BLaER1 (cell line): ENCODE data around the gene EML4.
"Not testable (repeated sequence)": the region's sequence is repeated elsewhere in the genome, so short reads cannot be mapped to it uniquely, and the experiment has no call there.

Experiments used
- H3K27ac ChIP-seq: shearing (Covaris generic); formaldehyde crosslinking; 2 replicates; pipeline ENCODE4 v1.8.1; 2022
- H3K27me3 ChIP-seq: shearing (Covaris generic); formaldehyde crosslinking; 2 replicates; pipeline ENCODE4 v1.8.1; 2022
- H3K36me3 ChIP-seq: shearing (Covaris generic); formaldehyde crosslinking; 2 replicates; pipeline ENCODE4 v1.8.1; 2022
- H3K4me1 ChIP-seq: shearing (Covaris generic); formaldehyde crosslinking; 2 replicates; pipeline ENCODE4 v1.8.1; 2022
- H3K4me2 ChIP-seq: shearing (Covaris generic); formaldehyde crosslinking; 2 replicates; pipeline ENCODE4 v1.8.1; 2022
- H3K4me3 ChIP-seq: shearing (Covaris generic); formaldehyde crosslinking; 2 replicates; pipeline ENCODE4 v1.8.1; 2022
- H3K9ac ChIP-seq: shearing (Covaris generic); formaldehyde crosslinking; 2 replicates; pipeline ENCODE4 v1.8.1; 2022
- H3K9me3 ChIP-seq: shearing (Covaris generic); formaldehyde crosslinking; 2 replicates; pipeline ENCODE4 v1.8.1; 2022
- H4K20me1 ChIP-seq: shearing (Covaris generic); formaldehyde crosslinking; 2 replicates; pipeline ENCODE4 v1.8.1; 2022
- Cebpa-rat ChIP-seq: shearing (Covaris generic); IDR thresholded peaks from 2 replicates; pipeline ENCODE4 v1.8.1; 2022

The EML4 gene

GRCh38 chr2:42324949-42325348 is 155.8 kb downstream of the EML4 start:
- no peaks in the 10 kb centered on the region for H4K20me1 ChIP-seq
- no peak overlapping the region for H3K4me3 ChIP-seq
- H3K4me1 ChIP-seq = no peaks in the 10 kb centered on the region
- H3K27me3 ChIP-seq = no peaks in the 10 kb centered on the region
- no peak overlapping the region for H3K27ac ChIP-seq
- TF ChIP-seq Cebpa-rat = no peak
- peaks cover 20% of the 10 kb centered on the region for H3K36me3 ChIP-seq
- H3K9me3 ChIP-seq = no peaks in the 10 kb centered on the region
- H3K9ac ChIP-seq = no peak overlapping the region
- no peak overlapping the region for H3K4me2 ChIP-seq

GRCh38 chr2:42325609-42326008 is 156.5 kb downstream of the EML4 start:
- Histone ChIP-seq H3K4me3 (no peak overlapping the region), H3K4me2 (no peak overlapping the region), H3K9ac (no peak overlapping the region), H3K27ac (no peak overlapping the region), H3K36me3 (peaks cover 26% of the 10 kb centered on the region), H4K20me1 (no peaks in the 10 kb centered on the region), H3K4me1 (no peaks in the 10 kb centered on the region), H3K27me3 (no peaks in the 10 kb centered on the region), H3K9me3 (no peaks in the 10 kb centered on the region)
- TF ChIP-seq Cebpa-rat = no peak

DNA sequence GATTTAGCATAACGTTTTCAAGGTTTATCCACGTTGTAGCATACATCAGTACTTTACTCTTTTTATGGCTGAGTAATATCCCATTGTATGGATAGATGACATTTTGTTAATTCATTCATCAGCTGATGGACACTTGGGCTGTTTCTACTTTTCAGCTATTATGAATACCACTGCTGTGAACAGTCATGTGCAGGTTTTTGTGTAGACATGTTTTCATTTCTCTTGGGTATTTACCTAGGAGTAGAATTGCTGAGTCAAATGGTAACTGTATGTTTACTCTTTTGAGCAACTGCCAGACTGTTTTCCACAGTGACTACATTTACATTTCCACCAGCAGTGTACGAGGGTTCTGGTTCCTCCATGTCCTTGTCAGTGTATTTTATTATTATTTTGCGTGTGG is 158.0 kb downstream of the EML4 start:
- Histone ChIP-seq H3K27ac (no peak overlapping the region), H3K4me1 (no peaks in the 10 kb centered on the region), H3K9ac (no peak overlapping the region), H3K27me3 (no peaks in the 10 kb centered on the region), H3K4me2 (no peak overlapping the region), H3K4me3 (no peak overlapping the region), H3K36me3 (peaks cover 27% of the 10 kb centered on the region), H3K9me3 (no peaks in the 10 kb centered on the region), H4K20me1 (no peaks in the 10 kb centered on the region)
- no peak for TF ChIP-seq Cebpa-rat

DNA sequence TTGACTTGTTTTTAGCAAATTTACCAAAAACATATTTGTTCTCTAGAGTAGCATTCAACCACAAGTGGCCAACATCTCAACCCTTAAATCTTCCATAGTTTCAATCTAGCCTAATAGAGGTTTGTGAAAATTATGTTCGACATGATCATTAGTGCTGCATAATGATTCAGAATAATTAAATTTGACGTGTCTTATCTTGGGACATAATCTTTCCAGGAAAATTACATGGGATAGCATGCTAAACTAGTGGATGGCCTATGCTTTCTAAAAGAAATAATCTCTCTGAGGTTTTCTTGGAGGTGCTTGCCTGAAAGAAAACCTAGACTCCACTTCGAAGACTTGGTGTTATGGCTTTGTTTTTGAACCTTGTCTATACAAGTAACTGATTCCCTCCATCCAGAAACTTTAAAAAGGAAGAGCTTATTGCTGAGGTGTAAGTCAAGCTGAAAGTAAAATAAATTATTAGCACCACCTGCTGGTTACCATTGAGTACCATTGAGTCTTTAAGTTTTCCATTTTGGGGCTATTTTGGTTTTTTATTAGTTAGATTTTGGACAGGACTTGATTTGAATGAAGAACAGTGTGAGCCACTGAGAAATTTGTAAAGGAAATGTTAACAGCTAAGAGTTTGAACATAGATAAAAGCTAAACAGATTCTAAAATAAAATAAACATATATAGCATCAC is 159.1 kb downstream of the EML4 start:
- peaks cover 38% of the 10 kb centered on the region for H3K36me3 ChIP-seq

GRCh38 chr2:42328923-42329322 is 159.8 kb downstream of the EML4 start:
- Histone ChIP-seq H3K4me3 (no peak overlapping the region), H3K27ac (no peak overlapping the region), H3K27me3 (no peaks in the 10 kb centered on the region), H3K9me3 (no peaks in the 10 kb centered on the region), H3K4me1 (0 out of 2 replicates have a peak, but pooled peaks cover under 1% of the 10 kb centered on the region), H3K4me2 (no peak overlapping the region), H3K9ac (no peak overlapping the region), H4K20me1 (no peaks in the 10 kb centered on the region), H3K36me3 (peaks cover 44% of the 10 kb centered on the region)
- TF ChIP-seq Cebpa-rat = no peak

More for the DNA sequence above, 159.1 kb downstream of the EML4 start:
- no peak for TF ChIP-seq Cebpa-rat
- H3K27ac ChIP-seq = no peak overlapping the region
- H3K4me2 ChIP-seq = no peak overlapping the region
- no peaks in the 10 kb centered on the region for H3K9me3 ChIP-seq
- no peak overlapping the region for H3K4me3 ChIP-seq
- no peaks in the 10 kb centered on the region for H4K20me1 ChIP-seq
- no peak overlapping the region for H3K9ac ChIP-seq
- H3K27me3 ChIP-seq = no peaks in the 10 kb centered on the region
- no peaks in the 10 kb centered on the region for H3K4me1 ChIP-seq

- no peaks in the 10 kb centered on the region for H3K27me3 ChIP-seq
- no peaks in the 10 kb centered on the region for H3K9me3 ChIP-seq
- no peak for TF ChIP-seq Cebpa-rat
- no peak overlapping the region for H3K9ac ChIP-seq
- H3K4me3 ChIP-seq = no peak overlapping the region
- no peak overlapping the region for H3K27ac ChIP-seq
- H3K36me3 ChIP-seq = peaks cover 53% of the 10 kb centered on the region
- no peak overlapping the region for H3K4me2 ChIP-seq
- H4K20me1 ChIP-seq = no peaks in the 10 kb centered on the region
- peaks cover 8% of the 10 kb centered on the region for H3K4me1 ChIP-seq
Observed at GRCh38 chr2:42329736-42330135, 160.6 kb downstream of the EML4 start.

GRCh38 chr2:42331569-42332284 is 162.6 kb downstream of the EML4 start:
- H3K9ac ChIP-seq = no peak overlapping the region
- H3K4me3 ChIP-seq = no peak overlapping the region
- H4K20me1 ChIP-seq = no peaks in the 10 kb centered on the region
- peaks cover 8% of the 10 kb centered on the region for H3K4me1 ChIP-seq
- peaks cover 71% of the 10 kb centered on the region for H3K36me3 ChIP-seq
- no peak overlapping the region for H3K27ac ChIP-seq
- TF ChIP-seq Cebpa-rat = no peak
- H3K4me2 ChIP-seq = no peak overlapping the region
- H3K9me3 ChIP-seq = no peaks in the 10 kb centered on the region
- H3K27me3 ChIP-seq = no peaks in the 10 kb centered on the region

DNA sequence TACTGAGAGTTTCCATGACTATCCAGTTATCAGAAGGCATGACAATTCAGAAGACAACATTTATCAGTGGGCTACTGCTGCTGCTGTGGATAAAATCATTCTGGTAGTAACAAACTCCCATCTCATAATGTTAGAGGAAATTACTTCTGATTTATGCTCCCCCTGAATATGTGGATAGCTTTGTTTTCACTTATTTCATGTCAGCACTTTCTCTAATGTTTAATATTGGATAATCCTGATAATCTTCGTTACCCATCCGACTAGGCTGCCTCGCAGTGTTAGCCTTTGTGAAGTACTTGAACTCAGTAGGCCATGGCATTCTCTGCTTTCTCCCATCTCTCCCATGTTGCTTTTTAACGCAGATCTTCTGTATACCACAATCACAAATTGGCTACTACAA is 163.4 kb downstream of the EML4 start:
- peaks cover 8% of the 10 kb centered on the region for H3K4me1 ChIP-seq
- H4K20me1 ChIP-seq = no peaks in the 10 kb centered on the region
- no peaks in the 10 kb centered on the region for H3K27me3 ChIP-seq
- no peak overlapping the region for H3K4me2 ChIP-seq
- peaks cover 78% of the 10 kb centered on the region for H3K36me3 ChIP-seq
- no peak overlapping the region for H3K9ac ChIP-seq
- TF ChIP-seq Cebpa-rat = no peak
- H3K9me3 ChIP-seq = no peaks in the 10 kb centered on the region
- no peak overlapping the region for H3K27ac ChIP-seq
- H3K4me3 ChIP-seq = no peak overlapping the region

DNA sequence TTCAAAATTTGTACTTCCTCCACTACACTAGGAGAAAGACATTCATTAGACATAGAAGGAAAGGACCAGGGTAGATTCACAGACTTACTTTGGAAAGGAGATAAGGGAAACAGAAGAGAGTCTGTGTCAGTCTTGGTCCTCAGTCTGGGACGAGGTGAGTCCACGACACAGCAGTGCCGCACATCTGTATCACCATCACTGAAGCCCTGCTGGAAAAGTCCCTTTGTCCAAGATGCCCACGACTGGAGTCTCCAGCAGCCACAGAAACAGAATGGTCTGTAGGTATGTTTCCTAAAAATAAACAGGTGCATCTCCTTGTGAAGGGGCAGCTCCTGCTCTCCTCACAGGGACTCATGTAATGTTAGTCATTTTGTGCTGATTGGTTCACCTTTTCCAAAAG is 164.4 kb downstream of the EML4 start:
- Histone ChIP-seq H3K9ac (no peak overlapping the region), H4K20me1 (peaks cover 2% of the 10 kb centered on the region; the same call in 1 of the 2 replicates), H3K4me2 (no peak overlapping the region), H3K4me1 (peaks cover 8% of the 10 kb centered on the region), H3K9me3 (no peaks in the 10 kb centered on the region), H3K36me3 (peaks cover 88% of the 10 kb centered on the region), H3K27ac (no peak overlapping the region), H3K4me3 (no peak overlapping the region), H3K27me3 (no peaks in the 10 kb centered on the region)
- TF ChIP-seq Cebpa-rat = no peak

DNA sequence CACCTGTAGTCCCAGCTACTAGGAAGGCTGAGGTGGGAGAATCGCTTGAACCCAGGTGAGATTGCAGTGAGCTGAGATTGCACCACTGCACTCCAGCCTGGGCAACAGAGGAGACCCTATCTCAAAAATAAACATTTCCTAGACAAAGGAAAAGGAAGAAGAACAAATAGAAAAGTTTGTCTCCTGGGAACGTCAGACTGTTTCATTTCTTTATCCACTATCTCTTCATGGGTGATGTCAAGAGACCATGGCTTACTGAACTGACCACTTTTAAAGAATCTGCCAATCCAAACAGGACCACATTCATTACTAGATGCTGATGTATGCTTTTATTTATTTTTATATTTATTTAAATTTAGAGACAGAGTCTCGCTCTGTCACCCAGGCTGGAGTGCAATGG is 165.1 kb downstream of the EML4 start:
- H3K36me3 ChIP-seq = peaks cover 91% of the 10 kb centered on the region
- no peak overlapping the region for H3K4me2 ChIP-seq
- no peak overlapping the region for H3K27ac ChIP-seq
- peaks cover 8% of the 10 kb centered on the region; the same call in 1 of the 2 replicates for H4K20me1 ChIP-seq
- H3K27me3 ChIP-seq = no peaks in the 10 kb centered on the region
- no peak overlapping the region for H3K4me3 ChIP-seq
- no peak for TF ChIP-seq Cebpa-rat
- H3K9me3 ChIP-seq = no peaks in the 10 kb centered on the region
- H3K9ac ChIP-seq = no peak overlapping the region
- H3K4me1 ChIP-seq = peaks cover 8% of the 10 kb centered on the region

DNA sequence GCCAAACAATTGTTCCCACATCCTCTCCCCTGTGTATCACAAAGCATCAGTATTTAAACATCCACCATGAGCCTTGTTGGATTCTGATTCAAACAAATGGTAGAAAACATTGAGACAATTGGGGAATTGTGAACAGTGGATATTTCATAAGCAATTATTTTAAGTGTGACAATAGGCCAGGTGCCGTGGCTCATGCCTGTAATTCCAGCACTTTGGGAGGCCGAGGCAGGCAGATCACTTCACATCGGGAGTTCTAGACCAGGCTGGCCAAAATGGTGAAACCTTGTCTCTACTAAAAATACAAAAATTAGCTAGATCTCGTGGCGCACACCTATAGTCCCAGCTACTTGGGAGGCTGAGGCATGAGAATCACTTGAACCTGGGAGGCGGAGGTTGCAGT is 165.7 kb downstream of the EML4 start:
- not testable (repeated sequence) for H3K9me3 ChIP-seq, H3K27ac ChIP-seq, H3K9ac ChIP-seq, H3K4me1 ChIP-seq, H3K4me2 ChIP-seq, H3K27me3 ChIP-seq, H3K4me3 ChIP-seq
- H3K36me3 ChIP-seq = peaks cover 91% of the 10 kb centered on the region
- peaks cover 15% of the 10 kb centered on the region; the same call in 1 of the 2 replicates for H4K20me1 ChIP-seq
